ENCODE results near the gene ST8SIA6.
"Not testable (repeated sequence)": the region's sequence is repeated elsewhere in the genome, so short reads cannot be mapped to it uniquely, and the experiment has no call there.

The ST8SIA6 gene

GRCh38 chr10:17426263-17426750 is 28.1 kb downstream of the ST8SIA6 start:
- DNase-seq: no peak

GRCh38 chr10:17425584-17426262 is 28.7 kb downstream of the ST8SIA6 start:
- no peak for DNase-seq

GRCh38 chr10:17423632-17424186 is 30.7 kb downstream of the ST8SIA6 start:
- no peak for DNase-seq

- DNase-seq: no peak
These were observed 31.5 kb downstream of the ST8SIA6 start for GRCh38 chr10:17422931-17423330.

GRCh38 chr10:17418249-17418648 is 36.1 kb downstream of the ST8SIA6 start:
- DNase-seq: no peak

- no peak for DNase-seq
These were observed 37.8 kb downstream of the ST8SIA6 start for GRCh38 chr10:17416442-17417211.

GRCh38 chr10:17415046-17415658 is 39.2 kb downstream of the ST8SIA6 start:
- DNase-seq: no peak

GRCh38 chr10:17414484-17414883 is 39.9 kb downstream of the ST8SIA6 start:
- no peak for DNase-seq

GRCh38 chr10:17413876-17414275 is 40.5 kb downstream of the ST8SIA6 start:
- no peak for DNase-seq

GRCh38 chr10:17412323-17412722 is 42.1 kb downstream of the ST8SIA6 start:
- DNase-seq: no peak

GRCh38 chr10:17410907-17411306 is 43.5 kb downstream of the ST8SIA6 start:
- DNase-seq: no peak

GRCh38 chr10:17409170-17409733 is 45.1 kb downstream of the ST8SIA6 start:
- DNase-seq: no peak

GRCh38 chr10:17407047-17407446 is 47.3 kb downstream of the ST8SIA6 start:
- DNase-seq: no peak

GRCh38 chr10:17406036-17406834 is 48.2 kb downstream of the ST8SIA6 start:
- no peak for DNase-seq

- no peak for DNase-seq
These were observed 51.2 kb downstream of the ST8SIA6 start for GRCh38 chr10:17403161-17403560.

- DNase-seq: not testable (repeated sequence)
These were observed 52.4 kb downstream of the ST8SIA6 start for GRCh38 chr10:17402040-17402439.

- no peak for DNase-seq
These were observed 58.4 kb downstream of the ST8SIA6 start for GRCh38 chr10:17396004-17396403.

- no peak for DNase-seq
These were observed 59.5 kb downstream of the ST8SIA6 start for GRCh38 chr10:17394854-17395253.

- no peak for DNase-seq
These were observed 66.4 kb downstream of the ST8SIA6 start for GRCh38 chr10:17387861-17388503.

GRCh38 chr10:17386616-17387075 is 67.7 kb downstream of the ST8SIA6 start:
- DNase-seq: no peak

GRCh38 chr10:17386021-17386420 is 68.4 kb downstream of the ST8SIA6 start:
- no peak for DNase-seq

All from C1 segment of cervical spinal cord (tissue), 14 donors.